Breast epithelium (tissue), 4 donors: ENCODE results near the gene ANKZF1. TPM values are rescaled to one million over a fixed set of nuclear protein-coding genes. Genes with fewer than 3 reads are reported as not detected.

ENCODE experiments used
- DNase-seq, 2 donors: peaks; one replicate each; pipeline ENCODE4 v3.0.0-alpha.2; 2019; ENCODE audit warnings: low spot score in 2 of 2
- H3K27ac ChIP-seq, 2 donors: fragments of 200-600 bp; sonication (generic) in 1 of 2; one replicate each; pipeline ENCODE4 v1.5.1; 2016 to 2019; ENCODE audit warnings: mild to moderate bottlenecking in 1 of 2
- H3K27me3 ChIP-seq, 2 donors: fragments of 200-600 bp; sonication (generic) in 1 of 2; one replicate each; pipeline versions ENCODE4 v1.5.1 to v1.6.0; 2017 to 2019; ENCODE audit warnings: control low read depth in 1 of 2, mild to moderate bottlenecking in 1 of 2
- H3K36me3 ChIP-seq: fragments of 200-600 bp; one replicate; pipeline ENCODE4 v1.5.1; 2019
- H3K4me1 ChIP-seq, 2 donors: fragments of 200-600 bp; sonication (generic); one replicate each; pipeline ENCODE4 v1.5.1; 2016 to 2019; ENCODE audit warnings: control low read depth in 1 of 2
- H3K4me3 ChIP-seq, 3 donors: fragments of 200-600 bp; sonication (generic); 1 replicate in 2 of 3; 2 replicates in 1 of 3; pipeline ENCODE4 v1.5.1; 2016 to 2019; ENCODE audit warnings: mild to moderate bottlenecking in 3 of 3, moderate library complexity in 2 of 3
- H3K9me3 ChIP-seq, 2 donors: fragments of 200-600 bp; sonication (generic) in 1 of 2; one replicate each; pipeline ENCODE4 v1.5.1; 2016 to 2019; ENCODE audit warnings: control low read depth in 1 of 2
- CTCF ChIP-seq, 3 donors: fragments of 450-650 bp; IDR thresholded peaks; one replicate each; pipeline ENCODE4 v1.5.1; 2016 to 2017; ENCODE audit warnings: antibody characterized with exemption in 3 of 3, mild to moderate bottlenecking in 3 of 3, moderate library complexity in 3 of 3
- POLR2A ChIP-seq: fragments of 450-650 bp; IDR thresholded peaks from one replicate; pipeline ENCODE4 v1.6.1; 2016; ENCODE audit warnings: antibody characterized with exemption, mild to moderate bottlenecking, moderate library complexity
- POLR2AphosphoS5 ChIP-seq, 3 donors: sonication (generic); formaldehyde crosslinking; IDR thresholded peaks; one replicate each; pipeline ENCODE4 v1.6.1; 2017; ENCODE audit warnings: antibody characterized with exemption in 3 of 3
- intact Hi-C: fragments of 100-400 bp; cut with DNase I; formaldehyde crosslinking; loops from one replicate; pipeline ENCODE4 v1.15.1; 2023; ENCODE audit warnings: low total_unique reads
- total RNA-seq, 3 donors: library from RNA; depleted of rRNA; stranded (reverse); fragments of >200 nt; gene quantifications; one replicate each; pipeline ENCODE4 v1.1.0, GENCODE V29; 2016

The ANKZF1 gene
- total RNA-seq, 3 donors from 2014 or later, result 29.3 to 101 (median 67.8) TPM

GRCh38 chr2:219247678-219248642 lies 18.4 kb downstream of the ANKZF1 start:
- Histone ChIP-seq H3K4me1 (peaks cover 17 to 24% of the 10 kb centered on the region in 2 donors), H3K27ac (peak overlapping the region; percentile 93 to 98), H3K9me3 (no peaks in the 10 kb centered on the region), H3K36me3 (no peaks in the 10 kb centered on the region), H3K4me3 (no peak overlapping the region), H3K27me3 (no peaks in the 10 kb centered on the region)
- DNase-seq, result no peak
- no peak for TF ChIP-seq POLR2AphosphoS5 (IDR thresholded peaks at IDR 0.05)
- TF ChIP-seq CTCF (IDR thresholded peaks at IDR 0.05), result no peak
- no peak for TF ChIP-seq POLR2A
- intact Hi-C loops, result no loop called here

DNA sequence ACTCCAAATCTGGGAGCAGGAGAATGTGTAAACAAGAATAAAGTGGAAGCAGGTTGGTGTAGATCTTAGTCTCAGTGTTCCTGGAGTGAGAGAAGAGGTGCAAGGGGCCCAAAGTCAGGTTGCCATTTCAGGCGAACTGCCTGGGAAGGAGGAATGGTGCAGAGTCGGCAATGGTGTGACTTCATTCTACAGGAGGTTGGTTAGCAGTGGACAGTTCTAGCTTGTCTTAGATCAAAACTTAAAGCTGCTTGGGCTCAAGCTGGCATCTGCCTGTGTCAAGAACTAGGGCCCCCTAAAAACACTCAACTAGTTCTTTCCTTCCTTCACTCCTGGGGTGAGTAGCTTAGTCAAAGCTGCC lies 19.2 kb downstream of the ANKZF1 start:
- TF ChIP-seq POLR2A (no peak), POLR2AphosphoS5 (IDR thresholded peaks at IDR 0.05) (no peak), CTCF (IDR thresholded peaks at IDR 0.05) (no peak)
- Histone ChIP-seq H3K4me3 (peak overlapping the region in 2 of 3 donors; percentile 6 to 43), H3K27me3 (no peaks in the 10 kb centered on the region), H3K9me3 (no peaks in the 10 kb centered on the region), H3K4me1 (peaks cover 17 to 24% of the 10 kb centered on the region in 2 donors), H3K27ac (peak overlapping the region; percentile 93 to 98), H3K36me3 (no peaks in the 10 kb centered on the region)
- intact Hi-C loops, result no loop called here
- no peak for DNase-seq

DNA sequence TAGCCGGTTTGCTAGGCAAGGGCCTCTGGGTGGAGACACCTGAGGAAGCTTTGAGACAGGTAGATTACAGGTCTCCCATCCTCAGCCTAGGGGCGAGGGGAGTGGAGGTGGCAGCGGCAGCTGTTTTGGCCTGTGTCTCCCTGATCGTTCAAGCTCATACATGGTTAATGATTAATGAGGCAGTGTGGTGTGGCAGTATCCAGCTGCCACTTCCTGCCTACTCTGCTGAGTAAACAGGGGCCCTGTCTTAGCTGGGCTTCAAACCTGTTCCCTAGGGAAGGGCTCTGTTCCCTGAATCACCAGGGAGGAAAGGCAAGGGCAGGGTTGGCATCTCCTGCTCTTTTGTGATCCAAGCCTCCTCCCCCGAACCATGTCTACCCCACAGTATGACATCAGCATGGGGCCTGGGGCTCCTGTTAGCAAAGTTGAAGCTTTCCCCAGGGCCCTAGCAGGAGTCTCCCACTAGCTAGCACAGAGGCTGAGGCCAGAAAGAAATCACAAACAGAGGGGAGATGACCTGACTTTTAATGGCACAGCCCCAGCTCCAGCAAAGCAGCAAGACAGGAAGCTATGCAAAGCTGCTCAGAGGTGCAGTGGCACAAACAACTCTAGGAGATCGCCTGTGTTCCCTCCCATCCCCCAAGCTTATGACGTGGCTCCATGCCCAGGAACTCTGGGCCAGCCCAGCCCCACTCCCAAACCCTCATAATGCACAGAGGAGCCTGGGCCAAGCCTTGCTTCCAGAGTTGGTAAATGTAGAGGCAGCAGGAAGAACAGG lies 19.8 kb downstream of the ANKZF1 start:
- TF ChIP-seq CTCF (IDR thresholded peaks at IDR 0.05) (no peak), POLR2A (no peak), POLR2AphosphoS5 (IDR thresholded peaks at IDR 0.05) (peak; percentile 25 to 62 (median 49))
- peak overlapping the region; percentile 93 to 98 for H3K27ac ChIP-seq
- no peaks in the 10 kb centered on the region for H3K27me3 ChIP-seq
- H3K4me3 ChIP-seq, result peak overlapping the region in 1 of 3 donors; percentile 43
- peaks cover 21 to 24% of the 10 kb centered on the region in 2 donors for H3K4me1 ChIP-seq
- peak; percentile 89 to 90 for DNase-seq
- H3K36me3 ChIP-seq, result no peaks in the 10 kb centered on the region
- intact Hi-C loops, result no loop called here
- no peaks in the 10 kb centered on the region for H3K9me3 ChIP-seq

DNA sequence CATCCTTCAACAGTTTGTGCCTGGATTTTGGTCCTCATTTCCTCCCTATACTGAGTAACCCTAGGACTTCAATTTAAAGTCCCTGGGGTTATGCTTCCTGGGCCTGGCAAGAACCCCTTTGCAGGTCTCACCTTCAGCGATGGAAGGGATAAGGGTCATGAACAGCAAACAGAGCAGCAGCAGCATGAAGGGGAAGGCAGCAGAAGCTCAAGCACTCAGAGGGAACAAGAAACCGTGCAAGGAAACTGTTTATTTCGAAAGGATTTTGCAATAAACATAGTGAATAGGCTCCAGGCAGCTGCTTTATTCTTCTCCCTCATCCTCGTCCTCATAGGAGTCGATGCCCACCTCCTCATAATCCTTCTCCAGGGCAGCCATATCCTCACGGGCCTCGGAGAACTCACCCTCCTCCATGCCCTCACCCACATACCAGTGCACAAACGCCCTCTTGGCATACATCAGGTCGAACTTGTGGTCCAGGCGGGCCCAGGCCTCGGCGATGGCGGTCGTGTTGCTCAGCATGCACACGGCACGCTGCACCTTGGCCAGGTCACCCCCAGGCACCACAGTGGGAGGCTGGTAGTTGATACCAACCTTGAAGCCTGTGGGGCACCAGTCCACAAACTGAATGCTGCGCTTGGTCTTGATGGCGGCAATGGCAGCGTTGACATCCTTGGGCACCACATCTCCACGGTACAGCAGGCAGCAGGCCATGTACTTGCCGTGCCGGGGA lies 20.6 kb downstream of the ANKZF1 start:
- no peaks in the 10 kb centered on the region for H3K9me3 ChIP-seq
- no peaks in the 10 kb centered on the region for H3K27me3 ChIP-seq
- no peak for DNase-seq
- TF ChIP-seq CTCF (IDR thresholded peaks at IDR 0.05), result no peak
- TF ChIP-seq POLR2A, result no peak
- no peak for TF ChIP-seq POLR2AphosphoS5 (IDR thresholded peaks at IDR 0.05)
- H3K36me3 ChIP-seq, result no peaks in the 10 kb centered on the region
- H3K4me3 ChIP-seq, result peak overlapping the region in 1 of 3 donors; percentile 43
- intact Hi-C loops, result no loop called here
- peaks cover 19 to 24% of the 10 kb centered on the region in 2 donors for H3K4me1 ChIP-seq
- H3K27ac ChIP-seq, result peak overlapping the region; percentile 93 to 98
